Activated CD4-positive, alpha-beta T cell treated with anti-CD3 and anti-CD28 coated beads, Interleukin-10, Interleukin-2, amounts not matched to agents 100 ng/mL and 50 ng/mL, durations not matched to agents 16 hours and 8 hours (primary cell): ENCODE measurements around the gene TCEAL2.
"Not testable (repeated sequence)": the region's sequence is repeated elsewhere in the genome, so short reads cannot be mapped to it uniquely, and the experiment has no call there.

Experiments
- DNase-seq: peaks from one replicate; pipeline ENCODE4 v3.0.0-alpha.2; 2020

Gene TCEAL2

GRCh38 chrX:102125436-102125835 lies at the start of gene TCEAL2:
TSS of gene TCEAL2 (plus strand) at chrX:102125679. CDS start at chrX:102126831, 1,152 bp downstream.
- not testable (repeated sequence) for DNase-seq

GRCh38 chrX:102077426-102077825 lies 48.1 kb upstream of the TCEAL2 start:
- no peak for DNase-seq

GRCh38 chrX:102085706-102086105 lies 39.8 kb upstream of the TCEAL2 start:
- DNase-seq, result peak; percentile 10

GRCh38 chrX:102113367-102113766 lies 12.1 kb upstream of the TCEAL2 start:
- DNase-seq, result no peak

- DNase-seq, result no peak
Observed at GRCh38 chrX:102115748-102116147, 9.7 kb upstream of the TCEAL2 start.

GRCh38 chrX:102125014-102125413 lies 465 bp upstream of the TCEAL2 start:
- not testable (repeated sequence) for DNase-seq

GRCh38 chrX:102126080-102126818 lies 770 bp downstream of the TCEAL2 start:
- not testable (repeated sequence) for DNase-seq

GRCh38 chrX:102126863-102127262 lies 1.4 kb downstream of the TCEAL2 start:
- no peak for DNase-seq

- DNase-seq, result peak; percentile 5
Observed at GRCh38 chrX:102129473-102129872, 4.0 kb downstream of the TCEAL2 start.

GRCh38 chrX:102138064-102138463 lies 12.6 kb downstream of the TCEAL2 start:
- DNase-seq, result no peak

- DNase-seq, result not testable (repeated sequence)
Observed at GRCh38 chrX:102140876-102141275, 15.4 kb downstream of the TCEAL2 start.

GRCh38 chrX:102141631-102142030 lies 16.2 kb downstream of the TCEAL2 start:
- not testable (repeated sequence) for DNase-seq

- not testable (repeated sequence) for DNase-seq
Observed at GRCh38 chrX:102142274-102142673, 16.8 kb downstream of the TCEAL2 start, which contains the start of gene TCEAL6. TSS of gene TCEAL6 (minus strand) at chrX:102142481.

GRCh38 chrX:102154218-102154860 lies 28.9 kb downstream of the TCEAL2 start:
- DNase-seq, result peak; percentile 1

- DNase-seq, result peak; percentile 9
Observed at GRCh38 chrX:102154900-102155805, 29.7 kb downstream of the TCEAL2 start.

- peak; percentile 68 for DNase-seq
Observed at GRCh38 chrX:102155806-102156179, 30.3 kb downstream of the TCEAL2 start, which contains the start of gene BEX5. TSS of gene BEX5 (minus strand) at chrX:102155977. CDS start at chrX:102154265, 1,712 bp downstream.
